ENCODE data around the gene GNPNAT1. TPM values are rescaled to one million over a fixed set of nuclear protein-coding genes. Genes with fewer than 3 reads are reported as not detected.
"Not testable (repeated sequence)": the region's sequence is repeated elsewhere in the genome, so short reads cannot be mapped to it uniquely, and the experiment has no call there.

Gene GNPNAT1
- total RNA-seq, 1 donor = 35.5 TPM

- Histone ChIP-seq H4K20me1 (ENCODE audit: insufficient read depth, low read length) (peaks cover 5% of the 10 kb centered on the region), H3K4me1 (ENCODE audit: insufficient read depth, low read length) (peaks cover 7% of the 10 kb centered on the region), H3K27me3 (ENCODE audit: insufficient read depth, low read length) (no peaks in the 10 kb centered on the region), H2AFZ (ENCODE audit: low read length) (peak overlapping the region; percentile 93), H3K36me3 (ENCODE audit: insufficient read depth, low read length) (peaks cover 35% of the 10 kb centered on the region), H3K4me3 (ENCODE audit: insufficient read depth, low read length) (peak overlapping the region; percentile 96), H3K4me2 (ENCODE audit: insufficient read depth, low read length) (peak overlapping the region; percentile 94), H3K79me2 (ENCODE audit: insufficient read depth, low read length) (peaks cover 47% of the 10 kb centered on the region), H3K27ac (ENCODE audit: low read depth, low read length) (peak overlapping the region; percentile 65), H3K9me3 (ENCODE audit: low read depth, low read length) (no peaks in the 10 kb centered on the region)
- no peak for DNase-seq (ENCODE audit: insufficient read length, low spot score, missing footprints)
- no peak for TF ChIP-seq CTCF (IDR thresholded peaks at IDR 0.05; ENCODE audit: extremely low read depth, low read depth, low read length)
Measured at GRCh38 chr14:52730709-52731111, 60.7 kb downstream of the GNPNAT1 start.

GRCh38 chr14:52729925-52730708, 61.3 kb downstream of the GNPNAT1 start, which contains the start of gene STYX:
Gene STYX (plus strand): TSS chr14:52730166. CDS start chr14:52730475, 309 bp downstream.
- Histone ChIP-seq H3K4me1 (ENCODE audit: insufficient read depth, low read length) (peaks cover 7% of the 10 kb centered on the region), H4K20me1 (ENCODE audit: insufficient read depth, low read length) (peaks cover 2% of the 10 kb centered on the region), H2AFZ (ENCODE audit: low read length) (peak within 1 kb of the TSS; percentile 93), H3K79me2 (ENCODE audit: insufficient read depth, low read length) (peaks cover 41% of the 10 kb centered on the region), H3K4me3 (ENCODE audit: insufficient read depth, low read length) (peak within 1 kb of the TSS; percentile 96), H3K9me3 (ENCODE audit: low read depth, low read length) (no peaks in the 10 kb centered on the region), H3K27me3 (ENCODE audit: insufficient read depth, low read length) (no peaks in the 10 kb centered on the region), H3K27ac (ENCODE audit: low read depth, low read length) (peak within 1 kb of the TSS; percentile 72), H3K36me3 (ENCODE audit: insufficient read depth, low read length) (peaks cover 41% of the 10 kb centered on the region), H3K4me2 (ENCODE audit: insufficient read depth, low read length) (peak within 1 kb of the TSS; percentile 94)
- TF ChIP-seq CTCF (IDR thresholded peaks at IDR 0.05; ENCODE audit: extremely low read depth, low read depth, low read length) = no peak
- peak; percentile 96 for DNase-seq (ENCODE audit: insufficient read length, low spot score, missing footprints)

GRCh38 chr14:52729585-52729924, 61.9 kb downstream of the GNPNAT1 start:
- H2AFZ ChIP-seq (ENCODE audit: low read length) = peak overlapping the region; percentile 82
- DNase-seq (ENCODE audit: insufficient read length, low spot score, missing footprints) = no peak
- no peak for TF ChIP-seq CTCF (IDR thresholded peaks at IDR 0.05; ENCODE audit: extremely low read depth, low read depth, low read length)
- peak overlapping the region; percentile 96 for H3K4me3 ChIP-seq (ENCODE audit: insufficient read depth, low read length)
- H3K9me3 ChIP-seq (ENCODE audit: low read depth, low read length) = no peaks in the 10 kb centered on the region
- peak overlapping the region; percentile 72 for H3K27ac ChIP-seq (ENCODE audit: low read depth, low read length)
- H3K79me2 ChIP-seq (ENCODE audit: insufficient read depth, low read length) = peaks cover 42% of the 10 kb centered on the region
- H3K27me3 ChIP-seq (ENCODE audit: insufficient read depth, low read length) = no peaks in the 10 kb centered on the region
- H3K36me3 ChIP-seq (ENCODE audit: insufficient read depth, low read length) = peaks cover 47% of the 10 kb centered on the region
- no peaks in the 10 kb centered on the region for H4K20me1 ChIP-seq (ENCODE audit: insufficient read depth, low read length)
- H3K4me1 ChIP-seq (ENCODE audit: insufficient read depth, low read length) = peaks cover 7% of the 10 kb centered on the region
- peak overlapping the region; percentile 93 for H3K4me2 ChIP-seq (ENCODE audit: insufficient read depth, low read length)

GRCh38 chr14:52729035-52729434, 62.4 kb downstream of the GNPNAT1 start:
- not testable (repeated sequence) for H3K4me1 ChIP-seq (ENCODE audit: insufficient read depth, low read length); H2AFZ ChIP-seq (ENCODE audit: low read length); H3K27me3 ChIP-seq (ENCODE audit: insufficient read depth, low read length); H3K4me3 ChIP-seq (ENCODE audit: insufficient read depth, low read length); H3K27ac ChIP-seq (ENCODE audit: low read depth, low read length); H3K9me3 ChIP-seq (ENCODE audit: low read depth, low read length); H4K20me1 ChIP-seq (ENCODE audit: insufficient read depth, low read length); DNase-seq (ENCODE audit: insufficient read length, low spot score, missing footprints)
- Histone ChIP-seq H3K79me2 (ENCODE audit: insufficient read depth, low read length) (peaks cover 41% of the 10 kb centered on the region), H3K36me3 (ENCODE audit: insufficient read depth, low read length) (peaks cover 52% of the 10 kb centered on the region), H3K4me2 (ENCODE audit: insufficient read depth, low read length) (peak overlapping the region; percentile 93)

- peaks cover 37% of the 10 kb centered on the region for H3K79me2 ChIP-seq (ENCODE audit: insufficient read depth, low read length)
- peaks cover 58% of the 10 kb centered on the region for H3K36me3 ChIP-seq (ENCODE audit: insufficient read depth, low read length)
- H3K9me3 ChIP-seq (ENCODE audit: low read depth, low read length); H2AFZ ChIP-seq (ENCODE audit: low read length); H3K4me1 ChIP-seq (ENCODE audit: insufficient read depth, low read length); H3K4me2 ChIP-seq (ENCODE audit: insufficient read depth, low read length); H4K20me1 ChIP-seq (ENCODE audit: insufficient read depth, low read length); DNase-seq (ENCODE audit: insufficient read length, low spot score, missing footprints); H3K27me3 ChIP-seq (ENCODE audit: insufficient read depth, low read length); H3K4me3 ChIP-seq (ENCODE audit: insufficient read depth, low read length); H3K27ac ChIP-seq (ENCODE audit: low read depth, low read length): not testable (repeated sequence)
Measured at GRCh38 chr14:52727509-52727908, 63.9 kb downstream of the GNPNAT1 start.

All from osteoblast (primary cell).